Measurements from ENCODE around the gene SNX1.

The SNX1 gene

DNA sequence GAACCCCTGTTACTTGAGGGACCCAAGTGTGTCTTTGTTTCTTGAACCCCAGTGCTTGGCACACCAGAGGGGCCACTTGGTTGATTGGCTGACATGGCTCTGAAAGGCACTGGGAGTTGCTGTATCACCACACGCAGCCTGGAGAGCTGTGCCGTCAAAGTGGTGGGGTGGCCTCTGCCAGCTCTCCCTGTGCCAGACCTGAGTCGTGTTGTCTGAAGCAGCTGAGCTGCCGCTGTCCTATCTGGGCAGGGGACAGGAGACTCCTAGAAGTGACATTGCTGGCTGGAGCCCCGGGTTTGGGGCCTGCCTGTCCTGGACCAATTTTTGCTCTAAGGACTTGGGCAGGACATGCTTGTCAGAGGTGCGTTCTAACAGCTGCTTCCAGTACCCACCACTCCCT, 50.3 kb downstream of the SNX1 start:
- DNase-seq: no peak

DNA sequence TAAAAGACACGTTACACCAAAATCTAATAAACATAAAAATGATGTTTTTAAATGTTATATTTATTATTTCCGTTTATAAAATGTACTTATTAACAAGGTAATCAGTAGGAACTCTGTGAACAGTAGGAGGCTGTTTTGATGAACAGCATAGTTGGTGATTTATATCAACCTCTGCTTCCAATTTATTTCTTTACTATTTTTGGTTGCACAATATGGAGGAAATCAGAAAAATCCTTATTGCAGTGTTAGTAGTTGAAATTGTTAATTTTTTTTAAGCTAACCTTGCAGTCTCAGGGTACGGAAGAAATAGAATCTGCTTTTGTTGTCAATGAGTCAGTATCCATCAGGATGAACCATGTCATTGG, 50.7 kb downstream of the SNX1 start:
- DNase-seq: no peak

DNA sequence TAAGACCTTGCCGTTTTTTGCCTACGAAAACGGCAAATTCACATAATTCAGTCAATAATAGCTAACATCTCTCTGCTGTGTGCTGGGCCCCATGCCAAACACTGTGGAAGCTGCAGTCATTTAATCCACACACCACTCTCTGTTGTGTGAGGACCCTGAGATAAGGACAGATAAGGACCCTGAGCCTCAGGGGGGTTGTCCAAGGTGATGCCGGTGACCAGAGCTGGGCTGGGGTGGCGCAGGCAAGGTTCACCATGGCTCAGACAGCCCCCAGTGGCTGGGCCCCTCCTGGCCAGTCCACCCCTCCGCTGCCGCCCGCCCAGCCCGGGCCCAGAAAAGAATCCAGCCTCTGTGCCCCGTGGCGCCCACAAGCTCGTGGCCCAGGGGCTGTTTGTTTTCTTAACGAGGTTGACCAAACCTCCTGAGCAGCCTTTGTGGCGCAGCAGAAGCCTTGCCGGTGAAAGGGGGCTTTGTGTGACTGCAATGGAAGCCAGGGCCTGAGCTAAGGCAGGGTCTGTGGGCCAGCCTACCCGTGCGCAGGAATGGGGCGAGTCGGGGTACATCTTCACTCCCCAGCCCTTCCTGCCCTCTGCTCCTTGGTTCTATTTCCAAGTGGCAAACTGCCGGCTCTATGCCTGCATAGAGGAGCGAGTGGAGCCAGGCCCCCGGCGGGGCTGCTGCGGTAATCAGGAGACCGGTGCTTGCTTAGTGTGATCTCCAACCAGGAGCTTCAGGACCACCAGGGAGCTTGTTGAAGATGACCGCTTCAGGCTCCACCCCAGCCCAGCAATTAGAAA, 51.3 kb downstream of the SNX1 start:
- no peak for DNase-seq

DNA sequence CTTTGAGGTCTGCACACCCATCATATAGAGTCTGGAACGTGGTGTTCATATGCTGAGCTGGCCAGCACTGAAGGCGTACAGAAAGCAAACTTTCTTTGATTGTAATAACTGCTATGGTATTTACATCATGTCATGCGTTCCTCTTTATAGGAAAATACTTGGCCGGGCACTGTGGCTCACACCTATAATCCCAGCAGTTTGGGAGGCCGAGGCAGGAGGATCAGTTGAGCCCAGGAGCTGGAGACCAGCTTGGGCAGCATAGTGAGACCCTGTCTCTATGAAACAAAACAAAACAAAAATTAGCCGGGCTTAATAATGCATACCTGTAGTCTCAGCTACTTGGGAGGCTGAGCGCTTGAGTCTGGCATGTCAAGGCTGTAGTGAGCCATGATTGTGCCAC, 52.4 kb downstream of the SNX1 start:
- DNase-seq: no peak

DNA sequence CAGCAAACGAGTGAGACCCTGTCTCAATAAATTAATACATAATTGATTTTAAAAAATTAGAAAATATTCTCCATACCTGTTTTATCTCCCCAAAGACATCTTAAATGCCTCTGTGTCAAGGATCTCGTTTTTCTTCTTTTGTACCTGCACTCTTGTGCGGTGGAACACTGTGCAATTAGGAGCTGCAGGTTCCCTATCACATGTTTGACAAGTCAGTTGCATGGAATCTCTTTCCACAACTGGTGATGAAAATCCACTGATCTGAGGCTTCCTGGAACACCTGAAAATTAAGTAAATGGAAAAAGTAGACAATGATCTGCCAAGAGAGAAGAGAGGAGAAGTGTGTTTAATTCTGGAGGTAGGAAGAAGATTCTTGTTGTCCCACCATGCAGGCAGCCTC, 52.8 kb downstream of the SNX1 start:
- DNase-seq: no peak

DNA sequence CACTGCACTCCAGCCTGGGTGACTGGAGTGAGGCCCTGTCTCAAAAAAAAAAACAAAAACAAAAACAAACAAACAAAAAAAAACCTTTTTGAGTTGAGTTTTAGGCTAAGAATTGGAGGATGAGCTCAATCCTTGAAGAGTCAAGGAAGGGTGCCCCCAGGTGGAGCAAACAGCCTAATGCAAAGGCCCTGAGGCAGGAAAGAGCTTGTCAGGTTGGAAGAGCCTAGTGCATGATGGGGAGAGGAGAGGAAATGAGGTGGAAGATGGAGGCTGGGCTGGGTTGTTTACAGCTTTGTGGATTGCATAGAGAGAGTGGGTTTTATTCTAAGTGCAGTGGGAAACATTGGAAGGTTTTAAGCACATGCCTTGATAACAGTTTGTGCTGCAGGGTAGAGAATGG, 53.6 kb downstream of the SNX1 start:
- DNase-seq: no peak

DNA sequence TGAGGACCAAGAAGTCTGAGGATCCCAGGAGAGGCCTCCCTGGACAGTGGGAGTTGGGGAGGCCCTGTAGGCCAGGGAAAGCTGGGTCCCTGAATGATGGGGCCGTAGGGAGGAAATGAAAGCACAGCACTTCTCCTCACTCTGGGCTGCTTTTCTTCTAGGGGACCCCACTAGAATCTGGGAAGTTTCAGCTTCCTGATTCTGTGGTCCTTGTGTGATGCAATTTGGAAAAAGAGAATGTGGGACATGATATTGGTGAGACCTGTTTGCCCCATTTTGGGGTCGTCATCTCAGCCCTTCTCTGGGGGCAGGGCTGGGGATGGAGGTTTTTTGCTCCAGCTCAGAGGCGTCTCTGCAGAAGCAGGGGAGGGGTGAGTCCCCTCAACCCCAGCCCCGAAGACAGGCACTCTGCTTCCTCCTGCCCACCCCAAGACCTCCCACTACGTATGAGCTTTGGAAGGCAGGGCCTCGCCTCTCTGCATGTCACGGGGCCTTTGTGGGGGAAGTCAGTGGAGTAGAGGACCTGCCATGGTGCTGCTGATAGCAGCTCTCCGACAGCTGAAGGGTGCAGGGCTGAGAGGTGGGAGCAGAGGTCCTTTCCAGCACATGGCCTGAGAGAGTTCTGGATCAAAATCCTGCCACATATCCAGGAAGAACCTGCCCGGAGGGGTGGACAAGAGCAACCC, 54.3 kb downstream of the SNX1 start:
- DNase-seq: no peak

DNA sequence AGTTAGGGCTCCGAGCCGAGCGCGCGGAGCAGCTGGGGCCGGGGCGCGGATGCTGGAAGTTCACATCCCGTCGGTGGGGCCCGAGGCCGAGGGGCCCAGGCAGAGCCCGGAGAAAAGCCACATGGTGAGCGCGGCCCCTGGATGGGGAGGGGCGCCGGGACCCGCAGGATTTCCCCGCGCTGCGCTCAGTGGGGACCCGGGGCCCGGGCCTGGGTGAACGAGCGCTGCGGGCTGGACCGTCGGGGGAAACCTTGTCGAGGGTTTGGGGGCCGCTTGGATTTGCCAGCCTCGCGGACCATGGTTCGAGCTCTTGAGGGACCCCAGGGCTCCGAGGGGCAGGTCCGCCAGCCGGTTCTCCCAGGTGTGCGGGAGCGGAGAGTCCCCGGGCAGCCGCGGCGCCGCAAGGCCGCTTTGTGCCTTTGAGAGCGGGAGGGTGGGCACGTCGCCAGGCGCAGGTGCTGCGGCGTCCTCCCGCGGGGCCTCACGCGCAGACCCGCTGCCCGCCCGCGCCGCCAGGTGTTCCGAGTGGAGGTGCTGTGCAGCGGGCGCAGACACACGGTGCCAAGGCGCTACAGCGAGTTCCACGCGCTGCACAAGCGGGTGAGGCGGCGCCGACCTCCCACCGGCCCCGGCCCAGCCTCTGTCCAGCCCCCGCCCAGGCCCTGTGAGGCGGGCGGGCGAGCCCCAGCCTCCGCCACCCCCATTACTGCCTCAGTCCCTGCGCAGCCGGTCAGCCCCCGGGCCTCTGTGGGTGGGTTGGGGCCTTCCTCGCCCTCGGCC, 56.1 kb downstream of the SNX1 start, which contains the start of gene SNX22:
Gene SNX22 (plus strand): TSS at position 5 of the 780 bp plus-strand sequence. CDS start 45 bp downstream, at position 50.
- DNase-seq: peak; percentile 73

DNA sequence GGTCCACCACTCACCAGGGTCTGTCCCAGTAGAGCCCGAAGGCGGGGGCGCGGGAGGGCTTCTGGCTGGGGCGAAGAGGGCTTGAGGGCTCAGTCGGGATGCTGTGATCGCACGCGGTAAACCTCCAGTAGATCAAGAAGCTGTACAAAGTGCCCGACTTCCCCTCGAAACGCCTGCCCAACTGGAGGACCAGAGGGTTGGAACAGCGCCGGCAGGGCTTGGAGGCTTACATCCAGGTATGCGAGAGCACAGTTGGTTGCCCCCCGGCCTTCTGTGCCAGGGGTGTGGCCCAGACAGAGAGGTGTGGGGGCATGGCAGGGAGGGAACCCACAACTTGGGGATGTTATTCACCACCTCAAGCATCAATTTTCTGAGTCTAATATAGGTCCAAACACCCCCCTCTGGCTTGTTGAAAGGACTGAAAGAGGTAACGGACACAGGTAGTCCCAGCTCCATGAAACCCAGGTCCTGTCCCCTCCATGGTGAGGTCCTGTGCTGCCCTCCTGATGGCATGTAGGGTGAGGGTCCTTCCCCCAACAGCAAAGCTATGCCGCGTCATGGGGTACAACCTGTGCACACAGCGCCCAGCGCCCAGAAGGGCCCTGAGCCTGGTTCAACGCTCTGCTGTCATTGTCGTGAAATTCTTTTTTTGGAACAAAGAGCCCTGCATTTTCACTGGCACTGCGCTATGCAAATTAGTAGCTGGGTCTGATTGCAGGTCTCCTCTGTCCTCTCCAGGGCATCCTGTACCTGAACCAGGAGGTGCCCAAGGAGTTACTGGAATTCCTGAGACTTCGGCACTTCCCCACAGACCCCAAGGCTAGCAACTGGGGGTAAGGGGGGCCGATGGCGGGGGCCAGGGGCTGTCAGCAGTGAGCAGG, 57.0 kb downstream of the SNX1 start:
- peak; percentile 49 for DNase-seq

DNA sequence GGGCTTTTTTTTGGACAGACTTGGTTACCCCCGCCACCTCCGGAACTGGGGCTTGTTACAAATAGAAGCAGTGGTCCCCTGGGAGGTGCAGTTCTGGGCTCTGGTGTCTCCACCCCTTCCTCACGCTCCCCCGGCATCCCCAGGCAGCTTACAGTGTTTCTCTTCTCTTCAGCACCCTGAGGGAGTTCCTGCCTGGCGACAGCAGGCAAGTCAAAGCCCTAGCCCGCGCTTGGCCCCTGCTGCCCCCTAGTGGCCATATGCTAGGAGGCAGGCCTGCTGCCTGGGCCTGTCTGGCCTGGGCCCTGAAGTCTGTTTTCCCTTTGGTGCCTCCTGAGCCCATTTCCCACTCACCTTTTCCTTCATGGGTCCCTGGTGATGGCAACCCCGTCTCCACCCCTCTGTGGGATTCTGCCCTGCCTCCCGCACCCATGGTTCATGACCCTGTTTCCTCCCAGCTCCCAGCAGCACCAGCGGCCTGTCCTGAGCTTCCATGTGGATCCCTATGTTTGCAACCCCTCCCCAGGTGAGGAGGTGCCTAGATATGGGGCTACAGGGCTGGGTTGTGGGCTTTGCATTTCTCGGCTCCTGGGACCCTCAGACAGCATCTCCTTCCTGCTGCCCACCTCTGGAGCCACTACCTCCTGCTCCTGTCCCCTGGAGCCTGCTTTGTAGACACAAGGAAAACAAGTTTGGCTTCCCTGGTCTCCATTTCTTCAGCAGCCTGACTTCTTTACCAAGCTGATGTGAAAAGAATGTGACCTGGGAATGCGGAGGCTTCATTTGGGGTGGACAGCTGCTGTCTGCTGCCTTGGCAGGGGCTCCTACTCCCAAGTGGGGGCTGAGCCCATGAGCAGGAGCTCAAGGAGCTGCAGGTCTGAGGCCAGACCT, 57.9 kb downstream of the SNX1 start:
- peak; percentile 74 for DNase-seq

DNA sequence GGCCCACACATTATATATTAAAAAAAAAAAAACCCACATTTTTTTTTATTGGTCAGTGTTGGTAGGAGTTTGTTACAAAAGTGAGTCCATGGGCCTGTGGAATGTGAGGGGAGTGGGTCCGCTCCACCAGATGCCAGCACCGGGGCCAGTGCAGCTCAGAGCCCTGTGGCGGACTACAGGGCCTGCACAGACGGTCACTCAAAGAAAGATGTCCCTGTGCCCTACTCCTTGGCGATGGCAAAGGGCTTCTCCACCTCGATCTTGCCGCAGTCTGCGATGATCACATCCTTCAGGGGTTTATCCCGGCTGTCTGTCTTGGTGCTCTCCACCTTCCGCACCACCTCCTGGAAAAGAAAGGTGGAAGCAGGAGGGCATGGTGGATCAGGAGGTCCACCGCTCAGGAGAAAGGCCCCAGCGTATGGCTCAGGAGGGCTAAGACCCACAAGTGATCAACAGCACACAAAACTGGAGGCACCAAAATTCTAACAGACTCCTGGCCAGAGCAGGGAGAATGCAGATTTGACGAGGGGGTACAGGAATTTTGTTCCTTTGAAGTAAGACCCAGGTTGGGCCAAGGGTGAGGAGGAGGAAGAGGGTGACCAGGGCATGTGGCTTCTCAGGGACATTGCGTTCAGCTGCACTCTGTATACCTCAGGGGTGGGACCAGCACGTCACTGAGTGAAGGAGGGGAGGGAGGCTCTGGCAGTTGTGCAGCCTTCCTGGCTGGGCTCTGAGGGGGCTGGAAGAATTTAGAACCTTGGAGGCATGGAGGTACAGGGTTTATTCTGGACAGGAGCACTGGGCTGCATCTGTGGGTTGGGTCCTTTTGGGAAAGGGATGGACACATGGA, 60.2 kb downstream of the SNX1 start:
- no peak for DNase-seq

DNA sequence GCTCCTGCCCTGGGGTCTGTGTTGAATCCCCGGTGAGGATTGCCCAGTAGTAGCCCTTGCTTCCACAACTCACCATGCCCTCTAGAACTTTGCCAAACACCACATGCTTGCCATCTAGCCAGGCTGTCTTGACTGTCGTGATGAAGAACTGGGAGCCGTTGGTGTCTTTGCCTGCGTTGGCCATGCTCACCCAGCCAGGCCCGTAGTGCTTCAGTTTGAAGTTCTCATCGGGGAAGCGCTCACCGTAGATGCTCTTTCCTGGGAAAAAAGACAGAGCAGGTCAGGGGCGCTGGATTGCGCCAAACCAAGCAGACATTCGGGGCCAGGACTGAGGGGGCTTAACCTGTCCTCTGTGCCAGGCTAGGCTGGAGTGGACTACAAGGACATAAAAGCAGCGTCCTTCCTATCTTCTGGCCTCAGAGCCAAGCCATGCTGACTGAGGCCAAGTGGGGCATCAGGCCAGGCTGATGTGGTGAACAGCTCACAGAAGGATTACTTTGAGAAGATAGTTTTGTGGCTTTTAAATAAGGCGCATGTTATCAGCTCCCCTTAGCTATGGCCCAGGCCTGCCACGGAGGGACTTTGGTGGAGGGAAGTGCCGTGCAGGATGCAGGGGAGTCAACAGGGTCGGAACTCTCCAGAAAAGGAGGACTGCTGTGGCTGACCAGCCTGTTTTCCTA, 61.0 kb downstream of the SNX1 start:
- no peak for DNase-seq

DNA sequence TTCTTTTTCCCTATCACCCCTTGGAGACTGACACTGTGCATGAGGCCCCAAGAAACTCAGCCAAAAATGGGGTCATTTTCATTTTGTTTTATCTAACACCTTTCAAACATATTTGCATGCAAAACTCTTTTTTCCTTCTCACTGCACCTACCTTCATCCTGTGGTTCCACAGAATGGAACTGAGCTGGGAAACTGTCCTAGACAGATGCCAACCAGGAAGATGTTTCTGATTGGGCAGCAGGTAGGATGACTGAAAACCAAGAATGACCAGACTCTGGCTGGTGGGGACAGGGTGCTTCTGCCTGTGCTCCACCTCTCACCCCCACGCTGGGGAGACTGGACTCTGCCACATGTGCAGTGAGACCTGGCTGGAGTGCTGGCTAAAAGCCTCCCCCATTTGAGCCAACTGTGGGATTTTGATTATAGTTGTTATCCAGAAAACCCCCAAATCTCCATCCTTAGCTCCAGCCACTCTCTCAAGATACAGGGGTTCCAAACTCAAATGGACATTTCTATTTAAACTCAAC, 61.9 kb downstream of the SNX1 start:
- no peak for DNase-seq

DNA sequence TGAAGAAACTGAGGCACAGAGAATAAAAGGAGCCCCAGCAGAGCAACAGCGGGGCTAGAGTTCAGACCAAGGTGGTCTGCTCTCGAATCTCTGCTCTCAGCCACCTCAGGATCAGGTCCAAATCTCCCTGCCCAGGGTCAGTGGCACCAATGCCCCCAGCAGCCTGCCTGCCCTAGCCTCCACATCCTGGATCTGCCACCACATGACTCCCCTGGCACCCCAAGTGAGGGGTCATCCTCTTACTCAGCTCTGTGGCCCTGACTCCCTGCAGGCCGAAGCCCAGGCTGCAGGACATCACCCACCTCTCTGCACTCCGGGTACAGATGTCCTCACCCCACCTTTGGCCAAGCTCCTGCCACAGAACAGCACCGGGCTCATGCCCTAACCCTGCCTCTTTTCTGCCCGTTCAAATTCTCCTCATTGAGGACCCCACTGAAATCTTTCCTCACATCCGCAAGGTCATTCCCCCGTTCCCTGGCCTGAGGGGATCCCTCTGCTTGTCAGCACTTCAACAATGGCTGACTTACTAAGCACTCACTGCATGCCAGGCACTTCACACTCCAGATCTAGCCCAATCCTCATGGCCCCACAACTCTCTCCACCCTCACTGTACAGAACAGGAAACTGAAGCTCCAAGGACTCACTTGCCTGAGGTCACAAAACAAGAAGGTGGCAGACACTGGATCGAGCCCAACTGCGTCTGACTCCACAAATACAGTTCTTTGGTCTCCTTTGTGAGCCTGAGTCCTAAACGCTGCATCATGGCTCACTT, 62.8 kb downstream of the SNX1 start:
- DNase-seq: no peak

DNA sequence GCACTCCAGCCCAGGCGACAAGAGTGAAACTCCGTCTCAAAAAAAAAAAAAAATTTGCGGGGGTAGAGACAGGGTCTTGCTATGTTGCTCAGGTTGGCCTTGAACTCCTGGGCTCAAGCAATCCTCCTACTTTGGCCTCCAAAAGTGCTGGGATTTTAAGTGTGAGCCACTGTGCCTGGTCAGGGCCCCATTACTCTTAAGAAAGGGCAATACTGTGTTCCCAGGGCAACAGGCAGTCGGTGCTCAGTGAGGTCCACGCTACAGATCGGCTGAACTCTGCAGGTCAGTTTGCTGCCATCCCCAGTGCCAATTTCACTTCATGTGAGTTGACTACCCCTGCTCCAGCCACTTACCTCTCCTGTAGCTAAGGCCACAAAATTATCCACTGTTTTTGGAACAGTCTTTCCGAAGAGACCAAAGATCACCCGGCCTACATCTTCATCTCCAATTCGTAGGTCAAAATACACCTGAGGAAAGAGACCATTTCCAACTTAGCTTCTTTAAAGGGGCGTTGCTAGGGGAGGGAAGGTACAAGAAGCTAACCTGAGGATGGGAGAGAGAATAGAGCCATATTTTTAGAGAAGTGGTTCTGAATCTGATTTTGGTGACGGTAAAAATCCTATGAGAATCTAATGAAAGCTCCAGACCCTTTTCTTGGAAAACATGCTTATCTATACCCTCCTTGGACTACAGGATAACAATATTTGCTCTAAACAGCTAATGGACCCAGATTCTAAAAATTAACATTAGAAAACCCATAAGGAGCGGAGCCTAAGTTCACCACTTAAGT, 66.1 kb downstream of the SNX1 start:
- no peak for DNase-seq

DNA sequence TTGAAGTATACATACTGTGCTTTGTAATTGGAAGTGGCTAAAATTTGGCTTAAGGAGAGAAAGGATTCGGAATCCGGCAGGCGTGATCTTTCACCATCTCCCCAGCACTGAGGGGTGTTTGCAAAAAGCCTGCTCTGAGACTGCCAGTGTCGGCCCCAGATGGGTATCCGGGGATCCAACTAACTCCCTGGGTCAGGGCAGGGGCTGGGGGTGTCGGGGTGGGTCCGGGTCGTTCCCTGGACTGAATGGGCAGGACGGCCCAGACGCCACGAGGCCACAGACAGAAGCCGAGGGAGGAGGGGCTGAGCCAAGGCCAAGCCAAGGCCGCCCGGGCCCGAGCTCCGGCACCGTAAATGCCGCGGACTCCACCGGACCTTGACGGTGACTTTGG, 66.7 kb downstream of the SNX1 start:
- DNase-seq: no peak

DNA sequence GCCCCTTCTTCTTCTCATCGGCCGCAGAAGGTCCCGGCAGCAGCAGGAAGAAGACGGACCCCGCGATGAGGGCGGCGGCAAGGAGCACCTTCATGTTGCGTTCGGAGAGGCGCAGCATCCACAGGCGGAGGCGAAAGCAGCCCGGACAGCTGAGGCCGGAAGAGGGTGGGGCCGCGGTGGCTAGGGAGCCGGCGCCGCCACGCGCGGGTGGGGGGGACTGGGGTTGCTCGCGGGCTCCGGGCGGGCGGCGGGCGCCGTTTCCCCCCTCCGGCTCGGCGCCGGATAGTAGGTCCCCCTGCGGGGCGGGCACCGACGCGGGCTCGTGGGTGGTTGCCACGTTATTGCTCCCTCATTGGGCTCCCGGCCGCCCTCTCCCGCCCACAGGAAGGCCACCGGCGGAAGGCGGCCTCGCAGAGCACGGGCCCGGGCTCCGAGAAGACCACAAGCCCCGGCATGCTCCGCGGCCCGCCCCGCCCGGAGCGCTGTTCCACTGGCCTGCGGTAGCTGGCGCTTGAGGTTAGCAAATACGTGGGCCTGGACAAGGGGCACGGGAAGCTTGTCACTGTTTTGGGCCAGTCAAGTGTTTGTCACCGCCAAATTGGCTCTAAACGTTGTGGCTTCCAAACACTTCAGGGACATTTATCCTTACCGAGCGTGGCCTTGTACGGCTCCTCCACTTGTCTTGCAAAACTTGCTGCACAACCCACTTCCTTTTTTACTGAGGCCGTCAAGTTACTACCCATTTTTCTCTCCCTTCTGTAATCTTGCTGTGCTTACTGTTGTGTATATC, 67.3 kb downstream of the SNX1 start, which contains the start of gene PPIB:
Gene PPIB (minus strand): TSS at position 154 of the 790 bp plus-strand sequence. CDS start 36 bp downstream, at position 118.
- peak; percentile 90 for DNase-seq
